ENCODE measurements around the gene SLC39A11.

DNA sequence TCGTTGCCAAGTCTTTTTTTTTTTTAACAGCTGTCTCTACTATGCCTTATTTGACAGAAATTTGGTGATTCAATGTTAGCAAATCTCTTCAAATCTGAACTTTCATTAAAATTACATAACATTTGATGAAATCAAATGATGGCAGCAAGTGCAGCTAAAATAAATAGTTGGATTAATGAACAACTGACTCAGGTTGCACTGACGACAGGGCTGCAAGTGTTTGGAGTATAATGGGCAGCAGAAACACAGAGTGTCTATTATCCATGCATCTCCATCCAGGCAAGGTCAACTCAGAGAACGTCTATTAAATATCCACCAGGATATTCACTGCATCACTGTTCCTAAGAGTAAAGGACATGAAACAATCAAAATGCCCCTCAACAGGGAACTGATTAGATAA, 109.8 kb downstream of the SLC39A11 start:
- TF ChIP-seq CTCF (IDR thresholded peaks at IDR 0.05) (no peak), POLR2A (IDR thresholded peaks at IDR 0.05) (no peak)
